GM18861 (cell line): ENCODE results near the gene METTL6.
"Not testable (repeated sequence)": the region's sequence is repeated elsewhere in the genome, so short reads cannot be mapped to it uniquely, and the experiment has no call there.

Experiments used
- ATAC-seq: cut with Tn5 transposase; IDR thresholded peaks from one replicate; pipeline ENCODE4 v1.9.1; 2021; ENCODE audit not compliant: unreplicated experiment

The METTL6 gene

GRCh38 chr3:15451216-15452113 is 24.1 kb upstream of the METTL6 start:
- no peak for ATAC-seq

- ATAC-seq, result no peak
Measured at GRCh38 chr3:15450438-15451215, 23.3 kb upstream of the METTL6 start.

GRCh38 chr3:15449489-15450224 is 22.3 kb upstream of the METTL6 start:
- no peak for ATAC-seq

GRCh38 chr3:15443826-15444524 is 16.6 kb upstream of the METTL6 start:
- no peak for ATAC-seq

GRCh38 chr3:15440891-15441290 is 13.5 kb upstream of the METTL6 start:
- ATAC-seq, result no peak

GRCh38 chr3:15439476-15439875 is 12.1 kb upstream of the METTL6 start:
- no peak for ATAC-seq

- ATAC-seq, result no peak
Measured at GRCh38 chr3:15438983-15439382, 11.6 kb upstream of the METTL6 start.

- ATAC-seq, result no peak
Measured at GRCh38 chr3:15436246-15436645, 8.9 kb upstream of the METTL6 start.

- ATAC-seq, result no peak
Measured at GRCh38 chr3:15434756-15435155, 7.4 kb upstream of the METTL6 start.

- no peak for ATAC-seq
Measured at GRCh38 chr3:15433531-15433930, 6.2 kb upstream of the METTL6 start.

GRCh38 chr3:15431256-15431837 is 4.0 kb upstream of the METTL6 start:
- no peak for ATAC-seq

GRCh38 chr3:15430624-15431023 is 3.3 kb upstream of the METTL6 start:
- no peak for ATAC-seq

GRCh38 chr3:15429080-15429479 is 1.7 kb upstream of the METTL6 start:
- no peak for ATAC-seq

- ATAC-seq, result no peak
Measured at GRCh38 chr3:15428539-15428938, 1.2 kb upstream of the METTL6 start.

GRCh38 chr3:15427981-15428380 is 637 bp upstream of the METTL6 start:
- ATAC-seq, result no peak

- no peak for ATAC-seq
Measured at GRCh38 chr3:15426579-15427118, 695 bp downstream of the METTL6 start.

- ATAC-seq, result no peak
Measured at GRCh38 chr3:15420871-15421270, 6.5 kb downstream of the METTL6 start.

- not testable (repeated sequence) for ATAC-seq
Measured at GRCh38 chr3:15410966-15411365, 16.4 kb downstream of the METTL6 start.

- ATAC-seq, result no peak
Measured at GRCh38 chr3:15409774-15410173, 17.6 kb downstream of the METTL6 start.

- ATAC-seq, result no peak
Measured at GRCh38 chr3:15409239-15409638, 18.1 kb downstream of the METTL6 start.
